H1 (cell line): ENCODE measurements around the gene LOXL1. TPM values are rescaled to one million over a fixed set of nuclear protein-coding genes. Genes with fewer than 3 reads are reported as not detected.

Experiments
- CTCF ChIA-PET: fragments of 300-600 bp; sonication (Branson Sonifier 250); formaldehyde crosslinking; loops from one replicate; lab custom pipeline; 2021; ENCODE audit not compliant: partially characterized antibody; lab: Charles Lee
- POLR2A ChIA-PET: fragments of 300-600 bp; sonication (Branson Sonifier 250); formaldehyde crosslinking; loops from one replicate; lab custom pipeline; 2021; ENCODE audit warnings: inconsistent platforms; ENCODE audit not compliant: partially characterized antibody; lab: Charles Lee
- DNase-seq, 2 experiments: peaks; one replicate each; pipeline versions ENCODE4 v3.0.0 to v3.0.0-alpha.2; 2010 to 2022; ENCODE audit warnings: low spot score in 2 of 2, low read depth in 1 of 2, mixed read lengths in 1 of 2
- FAIRE-seq: peaks from 2 replicates; lab custom pipeline; 2011; peaks lifted over from hg19 to GRCh38; lab: Jason Lieb, UNC
- H2AFZ ChIP-seq: 2 replicates; pipeline ENCODE4 v1.8.1; 2012; ENCODE audit warnings: low read length, inconsistent platforms
- H2AK5ac ChIP-seq: 2 replicates; pipeline ENCODE4 v1.6.1; 2013; ENCODE audit warnings: low read depth, low read length
- H2BK120ac ChIP-seq: replicated peaks from 2 replicates; pipeline ENCODE3; 2013; ENCODE audit warnings: low read depth, low read length, inconsistent platforms
- H2BK12ac ChIP-seq: 2 replicates; pipeline ENCODE4 v1.6.1; 2013; ENCODE audit warnings: low read depth, low read length
- H2BK15ac ChIP-seq: 2 replicates; pipeline ENCODE4 v1.6.1; 2013; ENCODE audit warnings: low read length
- H2BK20ac ChIP-seq: 2 replicates; pipeline ENCODE4 v1.6.1; 2013; ENCODE audit warnings: low read length
- H2BK5ac ChIP-seq: 2 replicates; pipeline ENCODE4 v1.6.1; 2013; ENCODE audit warnings: low read depth, low read length
- H3K14ac ChIP-seq: 2 replicates; pipeline ENCODE4 v1.6.1; 2013; ENCODE audit warnings: inconsistent platforms; ENCODE audit not compliant: insufficient read length
- H3K18ac ChIP-seq: 2 replicates; pipeline ENCODE4 v1.6.1; 2013; ENCODE audit warnings: low read length; ENCODE audit errors: extremely low read depth
- H3K23ac ChIP-seq: 2 replicates; pipeline ENCODE4 v1.6.1; 2013; ENCODE audit warnings: inconsistent platforms; ENCODE audit not compliant: insufficient read length
- H3K23me2 ChIP-seq: 2 replicates; pipeline ENCODE4 v1.6.1; 2013; ENCODE audit warnings: low read depth, low read length
- H3K27ac ChIP-seq: 2 replicates; pipeline ENCODE4 v1.6.1; 2011; ENCODE audit warnings: low read depth, low read length, inconsistent platforms
- H3K27me3 ChIP-seq, 4 experiments: replicated peaks in 1 of 4; 1 replicate in 1 of 4; 2 replicates in 3 of 4; pipeline versions ENCODE4 v1.6.1 to v1.8.1; 2011 to 2013; ENCODE audit warnings: low read length in 3 of 4, mild to moderate bottlenecking in 3 of 4, inconsistent platforms in 2 of 4, mixed read lengths in 2 of 4, moderate library complexity in 1 of 4; ENCODE audit not compliant: control insufficient read depth in 3 of 4, insufficient read depth in 3 of 4; ENCODE audit errors: extremely low read depth in 1 of 4
- H3K36me3 ChIP-seq, 4 experiments: 2 replicates each; pipeline versions ENCODE4 v1.6.1 to v1.8.1; 2011 to 2013; ENCODE audit warnings: mild to moderate bottlenecking in 4 of 4, low read length in 3 of 4, moderate library complexity in 2 of 4, control low read depth in 1 of 4, inconsistent platforms in 1 of 4; ENCODE audit not compliant: insufficient read depth in 4 of 4, control insufficient read depth in 2 of 4
- H3K4ac ChIP-seq: replicated peaks from 2 replicates; pipeline ENCODE3; 2013; ENCODE audit warnings: low read length, low read depth, mixed read lengths, inconsistent platforms; ENCODE audit not compliant: insufficient read length
- H3K4me1 ChIP-seq, 4 experiments: replicated peaks in 1 of 4; 1 replicate in 1 of 4; 2 replicates in 3 of 4; pipeline versions ENCODE4 v1.6.1 to v1.8.1; 2011 to 2013; ENCODE audit warnings: low read length in 3 of 4, inconsistent platforms in 2 of 4, mixed read lengths in 1 of 4; ENCODE audit not compliant: insufficient read depth in 4 of 4, control insufficient read depth in 3 of 4
- H3K4me2 ChIP-seq, 2 experiments: 2 replicates each; pipeline versions ENCODE4 v1.6.1 to v1.8.1; 2011 to 2013; ENCODE audit warnings: low read depth in 2 of 2, low read length in 2 of 2, control low read depth in 1 of 2, inconsistent platforms in 1 of 2, mild to moderate bottlenecking in 1 of 2; ENCODE audit not compliant: insufficient read depth in 1 of 2
- H3K4me3 ChIP-seq, 4 experiments: fragments of 200-600, 300-600 bp in 1 of 4; sonication (generic), shearing (Covaris generic), sonication (Bioruptor Twin) in 1 of 4; 2 replicates each; pipeline versions ENCODE4 v1.5.1 to v1.8.1; 2011 to 2016; ENCODE audit warnings: low read length in 4 of 4, low read depth in 3 of 4, control low read depth in 2 of 4, inconsistent platforms in 2 of 4, mild to moderate bottlenecking in 2 of 4, mixed read lengths in 1 of 4, moderate library complexity in 1 of 4; ENCODE audit not compliant: insufficient read depth in 2 of 4; ENCODE audit errors: extremely low read depth in 1 of 4
- H3K56ac ChIP-seq: replicated peaks from 2 replicates; pipeline ENCODE3; 2013; ENCODE audit warnings: low read depth, mild to moderate bottlenecking, mixed read lengths, low read length, inconsistent platforms; ENCODE audit not compliant: insufficient read length
- H3K79me1 ChIP-seq: 2 replicates; pipeline ENCODE4 v1.6.1; 2013; ENCODE audit warnings: low read depth, low read length, control low read depth
- H3K79me2 ChIP-seq, 2 experiments: 2 replicates each; pipeline versions ENCODE4 v1.6.1 to v1.8.1; 2012 to 2013; ENCODE audit warnings: low read length in 2 of 2, mild to moderate bottlenecking in 2 of 2, inconsistent platforms in 1 of 2; ENCODE audit not compliant: insufficient read depth in 2 of 2, control insufficient read depth in 1 of 2
- H3K9ac ChIP-seq, 4 experiments: replicated peaks in 1 of 4; 1 replicate in 1 of 4; 2 replicates in 3 of 4; pipeline versions ENCODE4 v1.6.1 to v1.8.1; 2011 to 2013; ENCODE audit warnings: low read depth in 3 of 4, low read length in 3 of 4, control low read depth in 2 of 4, mild to moderate bottlenecking in 2 of 4, moderate library complexity in 2 of 4, inconsistent platforms in 1 of 4; ENCODE audit errors: extremely low read depth in 1 of 4
- H3K9me3 ChIP-seq, 2 experiments: 2 replicates each; pipeline versions ENCODE4 v1.6.1 to v1.8.1; 2012 to 2013; ENCODE audit warnings: mild to moderate bottlenecking in 2 of 2, moderate library complexity in 2 of 2, control low read depth in 1 of 2, inconsistent platforms in 1 of 2, low read depth in 1 of 2, low read length in 1 of 2, mixed read lengths in 1 of 2; ENCODE audit not compliant: insufficient read depth in 2 of 2
- H4K20me1 ChIP-seq, 2 experiments: replicated peaks in 1 of 2; 2 replicates each; pipeline versions ENCODE3 to v1.8.1; 2011 to 2013; ENCODE audit warnings: inconsistent platforms in 2 of 2, low read length in 2 of 2, mild to moderate bottlenecking in 1 of 2; ENCODE audit not compliant: insufficient read depth in 2 of 2, control insufficient read depth in 1 of 2
- H4K5ac ChIP-seq: 2 replicates; pipeline ENCODE4 v1.6.1; 2013; ENCODE audit warnings: low read length, low read depth, mixed read lengths, inconsistent platforms; ENCODE audit not compliant: insufficient read length
- H4K8ac ChIP-seq: 2 replicates; pipeline ENCODE4 v1.8.0; 2013; ENCODE audit warnings: mild to moderate bottlenecking, moderate library complexity, low read length, inconsistent platforms; ENCODE audit not compliant: insufficient read depth; ENCODE audit errors: extremely low read depth
- H4K91ac ChIP-seq: replicated peaks from 2 replicates; pipeline ENCODE3; 2013; ENCODE audit warnings: low read length, mixed read lengths, inconsistent platforms; ENCODE audit not compliant: insufficient read length
- ASH2L ChIP-seq: fragments of 200-600, 300-600 bp; sonication (generic); IDR thresholded peaks from one replicate; pipeline ENCODE4 v1.7.1; 2017; ENCODE audit warnings: low read length
- CHD1 ChIP-seq: IDR thresholded peaks from 2 replicates; pipeline ENCODE4 v1.6.1; 2012; ENCODE audit warnings: low read depth, low read length, improper control_type of control experiment
- CTBP2 ChIP-seq: IDR thresholded peaks from 2 replicates; pipeline ENCODE4 v1.7.0; 2011; ENCODE audit warnings: borderline replicate concordance, mild to moderate bottlenecking, moderate library complexity, mixed read lengths, low read length; ENCODE audit not compliant: insufficient read depth, insufficient read length
- HDAC2 ChIP-seq, 2 experiments: fragments of 300-600 bp in 1 of 2; sonication (generic) in 1 of 2; IDR thresholded peaks; 2 replicates each; pipeline ENCODE4 v1.6.1; 2011 to 2012; ENCODE audit warnings: low read depth in 2 of 2, low read length in 2 of 2, mild to moderate bottlenecking in 2 of 2, moderate library complexity in 2 of 2, borderline replicate concordance in 1 of 2, inconsistent platforms in 1 of 2
- KDM5A ChIP-seq: fragments of 200-600 bp; IDR thresholded peaks from 2 replicates; pipeline ENCODE4 v1.7.1; 2012; ENCODE audit warnings: mild to moderate bottlenecking, low read length, inconsistent platforms, mixed read lengths
- NRF1 ChIP-seq: IDR thresholded peaks from 2 replicates; pipeline ENCODE4 v1.6.1; 2011; ENCODE audit warnings: mild to moderate bottlenecking, low read depth, low read length, improper control_type of control experiment
- RAD21 ChIP-seq, 2 experiments: IDR thresholded peaks in 1 of 2; conservative IDR thresholded peaks in 1 of 2; 2 replicates each; pipeline ENCODE4 v1.6.1; 2011; ENCODE audit warnings: low read depth in 2 of 2, low read length in 2 of 2, improper control_type of control experiment in 1 of 2, inconsistent platforms in 1 of 2, mild to moderate bottlenecking in 1 of 2, moderate library complexity in 1 of 2
- RBBP5 ChIP-seq: IDR thresholded peaks from 2 replicates; pipeline ENCODE4 v1.7.1; 2012; ENCODE audit warnings: low read depth, mild to moderate bottlenecking, inconsistent platforms, low read length, moderate library complexity, borderline replicate concordance
- RNF2 ChIP-seq: fragments of 200-900, 300-1000 bp; sonication (generic); IDR thresholded peaks from 2 replicates; pipeline ENCODE4 v1.7.1; 2016; ENCODE audit warnings: borderline replicate concordance, low read depth, mild to moderate bottlenecking, antibody characterized with exemption, low read length; ENCODE audit not compliant: poor library complexity, severe bottlenecking; ENCODE audit errors: missing control alignments
- RXRA ChIP-seq: IDR thresholded peaks from 2 replicates; pipeline ENCODE4 v1.6.1; 2011; ENCODE audit warnings: low read depth, mild to moderate bottlenecking, low read length, moderate library complexity; ENCODE audit not compliant: insufficient read depth
- SIX5 ChIP-seq: IDR thresholded peaks from 2 replicates; pipeline ENCODE4 v1.6.1; 2011; ENCODE audit warnings: mild to moderate bottlenecking, low read depth, low read length
- SP4 ChIP-seq: IDR thresholded peaks from 2 replicates; pipeline ENCODE4 v1.6.1; 2012; ENCODE audit warnings: low read length, inconsistent platforms
- TBP ChIP-seq: IDR thresholded peaks from 2 replicates; pipeline ENCODE4 v1.6.1; 2011; ENCODE audit warnings: low read depth, low read length, improper control_type of control experiment
- ZNF274 ChIP-seq: IDR thresholded peaks from 2 replicates; pipeline ENCODE4 v1.7.0; 2012; ENCODE audit warnings: low read length, borderline replicate concordance; ENCODE audit errors: extremely low read depth
- WGBS, 2 experiments: shearing (Covaris generic) in 1 of 2; methylation state at CpG; one replicate each; pipeline versions ENCODE4 v1.1.6 to v1.1.7; 2013 to 2015; ENCODE audit warnings: low lambda C conversion rate in 2 of 2, mixed read lengths in 2 of 2, inconsistent platforms in 1 of 2, low coverage in 1 of 2, missing lambda C conversion rate in 1 of 2; ENCODE audit not compliant: insufficient replicate concordance in 2 of 2, insufficient coverage in 1 of 2, insufficient read length in 1 of 2; ENCODE audit errors: extremely low coverage in 1 of 2, missing lambda C conversion rate in 1 of 2; 5-methylcytosine and 5-hydroxymethylcytosine counted together
- polyA plus RNA-seq, 7 experiments: library from polyadenylated mRNA; depleted of rRNA in 3 of 7; stranded (reverse) in 5 of 7; unstranded in 2 of 7; fragments of >200 nt in 5 of 7; fragments of 200-250 nt in 2 of 7; gene quantifications; 1 replicate in 5 of 7; 2 replicates in 1 of 7; 4 replicates in 1 of 7; pipeline versions ENCODE4 v1.2.1 to v1.2.3, GENCODE V29; 2011 to 2013; ENCODE audit warnings: missing spikeins in 2 of 7, mixed read lengths in 2 of 7
- total RNA-seq: library from RNA; stranded (reverse); fragmentation: NEBNext Ultra II Directional; extraction: Animal tissue kit (Norgen Biotek cat#: 25700); gene quantifications from 2 replicates; pipeline ENCODE4 v1.2.1, GENCODE V29; 2021

LOXL1 gene
- total and polyA plus RNA-seq, 2 of the 8 experiments (the other 6 are each of a cell fraction or from before 2014, with no cell fraction given): 8.1 to 14.4 TPM

GRCh38 chr15:73941449-73941848, 15.2 kb downstream of the LOXL1 start:
- CTCF ChIA-PET: interaction anchor here (0.9 to 1.6 kb wide), 5 partner anchors 8 to 69 kb away, joined by 3 to 5 read pairs (median 3); no protein-coding TSS in a partner anchor
- no peak overlapping the region for H2BK5ac ChIP-seq
- WGBS, 2 experiments: 95% methylated on average over 3 of the region's 3 CpGs; no CpG with 5 or more reads in 1 of the 2 experiments
- H2BK12ac ChIP-seq: no peak overlapping the region
- DNase-seq (no peak), FAIRE-seq (no peak)
- no peak overlapping the region for H3K56ac ChIP-seq
- no peak overlapping the region for H2BK20ac ChIP-seq
- H3K36me3 ChIP-seq: no peaks in the 10 kb centered on the region
- H3K9me3 ChIP-seq: no peaks in the 10 kb centered on the region
- no peak overlapping the region for H2AFZ ChIP-seq
- H3K27ac ChIP-seq: no peak overlapping the region
- H4K91ac ChIP-seq: no peak overlapping the region
- no peaks in the 10 kb centered on the region for H3K79me1 ChIP-seq
- no peak overlapping the region for H3K18ac ChIP-seq
- H3K14ac ChIP-seq: no peak overlapping the region
- no peak overlapping the region for H4K5ac ChIP-seq
- H4K20me1 ChIP-seq: peaks cover 0 to 2% of the 10 kb centered on the region in 2 experiments
- H3K4me3 ChIP-seq: no peak overlapping the region
- no peaks in the 10 kb centered on the region for H3K23me2 ChIP-seq
- no peaks in the 10 kb centered on the region for H3K79me2 ChIP-seq
- H3K4me1 ChIP-seq: no peaks in the 10 kb centered on the region; a peak in 1 of 7 replicates
- no peak overlapping the region for H3K4ac ChIP-seq
- no peak overlapping the region for H3K23ac ChIP-seq
- H3K27me3 ChIP-seq: no peaks in the 10 kb centered on the region
- no peak overlapping the region for H2AK5ac ChIP-seq
- no peak overlapping the region for H3K9ac ChIP-seq
- no peak overlapping the region for H2BK120ac ChIP-seq
- H2BK15ac ChIP-seq: no peak overlapping the region
- H3K4me2 ChIP-seq: no peak overlapping the region
- no peak overlapping the region for H4K8ac ChIP-seq
- POLR2A ChIA-PET: interaction anchor here (1.6 kb wide), 1 partner anchor 14 kb away, joined by 6 read pairs; no protein-coding TSS in a partner anchor
- TF ChIP-seq NRF1: no peak
- TF ChIP-seq SIX5: no peak
- no peak for TF ChIP-seq RAD21 (IDR thresholded peaks at IDR 0.05 in 1 of 2, conservative IDR thresholded peaks at IDR 0.05 in 1 of 2; ENCODE audit: low read depth in 2 of 2, low read length in 2 of 2)
- no peak for TF ChIP-seq HDAC2 (IDR thresholded peaks at IDR 0.05; ENCODE audit: borderline replicate concordance in 1 of 2, low read depth in 2 of 2, low read length in 2 of 2)
- TF ChIP-seq RBBP5: no peak
- TF ChIP-seq RNF2: no peak
- no peak for TF ChIP-seq CHD1
- TF ChIP-seq ASH2L: no peak
- no peak for TF ChIP-seq KDM5A
- no peak for TF ChIP-seq ZNF274
- TF ChIP-seq CTBP2: no peak
- TF ChIP-seq SP4: no peak
- TF ChIP-seq TBP: no peak
- no peak for TF ChIP-seq RXRA
